Stimulated activated CD8-positive, alpha-beta memory T cell treated with anti-CD3 and anti-CD28 coated beads, Interleukin-7, amount 100 ng/mL, for 48 hours (primary cell): ENCODE data around the gene DMC1.

ENCODE experiments used
- DNase-seq, 2 donors: peaks; one replicate each; pipeline ENCODE4 v3.0.0-alpha.2; 2020; ENCODE audit warnings: low read depth in 1 of 2; ENCODE audit errors: extremely low read depth in 1 of 2

DMC1 gene

DNA sequence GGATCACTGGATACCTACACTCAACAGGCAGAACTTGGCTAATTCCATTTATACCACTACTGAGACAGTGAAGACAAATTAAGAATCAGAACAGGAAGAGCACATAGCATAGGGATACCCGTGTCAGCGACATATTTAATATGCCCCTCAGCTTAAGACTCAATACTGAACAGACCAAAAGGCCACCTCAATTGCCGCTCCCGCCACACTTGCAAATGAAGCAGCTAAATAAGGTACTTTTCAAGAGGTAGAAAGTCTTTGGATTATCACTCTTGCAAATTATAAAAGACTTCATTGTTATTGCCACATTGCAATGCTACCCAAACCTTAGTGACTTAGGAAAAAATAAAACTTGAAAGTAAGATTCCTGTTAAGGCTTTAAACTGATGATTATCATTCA is 67.0 kb downstream of the DMC1 start:
- DNase-seq, result no peak

GRCh38 chr22:38501797-38502672 is 67.9 kb downstream of the DMC1 start:
- DNase-seq, result no peak

GRCh38 chr22:38497869-38498268 is 72.1 kb downstream of the DMC1 start:
- DNase-seq, result no peak

- DNase-seq, result no peak
Observed at GRCh38 chr22:38494939-38495338, 75.0 kb downstream of the DMC1 start.

DNA sequence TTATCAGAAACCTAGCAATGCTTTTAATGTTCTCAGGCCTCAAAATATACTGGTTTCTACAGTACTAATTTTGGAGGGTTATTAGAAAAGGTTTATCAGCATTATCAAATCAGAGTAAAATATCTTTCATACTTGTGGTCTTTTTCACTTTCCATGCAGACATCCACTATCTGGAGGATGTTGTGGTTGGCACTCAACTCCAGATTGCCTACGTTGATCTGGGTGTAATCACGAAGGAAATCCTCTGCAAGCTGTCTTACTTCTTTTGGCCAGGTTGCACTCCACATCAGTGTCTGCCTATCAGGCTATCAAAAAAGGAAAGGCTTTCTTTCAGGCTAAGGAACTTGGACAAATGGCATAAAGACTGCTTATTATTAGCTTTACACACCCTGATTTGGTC is 75.5 kb downstream of the DMC1 start:
- DNase-seq, result no peak

GRCh38 chr22:38491707-38492348 is 78.2 kb downstream of the DMC1 start:
- no peak for DNase-seq

DNA sequence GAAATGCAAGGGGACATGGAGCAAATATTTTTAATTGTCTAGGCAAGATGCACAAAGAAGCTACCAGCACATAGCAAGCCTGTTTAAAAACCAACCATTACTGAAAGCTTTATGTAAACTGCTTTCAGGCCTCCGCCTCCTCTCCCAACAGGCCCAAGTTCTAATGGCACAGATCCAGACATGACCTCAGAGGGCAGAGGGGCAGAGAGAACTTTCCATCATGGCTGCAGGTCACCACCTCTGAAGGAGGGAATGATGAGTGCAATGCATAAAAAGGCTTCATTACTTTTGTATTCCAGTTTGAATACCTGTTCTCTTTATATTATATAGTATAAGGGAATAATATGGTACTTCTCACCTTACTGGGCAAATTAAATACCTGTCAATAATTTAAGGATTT is 79.1 kb downstream of the DMC1 start:
- no peak for DNase-seq

GRCh38 chr22:38490475-38490874 is 79.5 kb downstream of the DMC1 start:
- no peak for DNase-seq

DNA sequence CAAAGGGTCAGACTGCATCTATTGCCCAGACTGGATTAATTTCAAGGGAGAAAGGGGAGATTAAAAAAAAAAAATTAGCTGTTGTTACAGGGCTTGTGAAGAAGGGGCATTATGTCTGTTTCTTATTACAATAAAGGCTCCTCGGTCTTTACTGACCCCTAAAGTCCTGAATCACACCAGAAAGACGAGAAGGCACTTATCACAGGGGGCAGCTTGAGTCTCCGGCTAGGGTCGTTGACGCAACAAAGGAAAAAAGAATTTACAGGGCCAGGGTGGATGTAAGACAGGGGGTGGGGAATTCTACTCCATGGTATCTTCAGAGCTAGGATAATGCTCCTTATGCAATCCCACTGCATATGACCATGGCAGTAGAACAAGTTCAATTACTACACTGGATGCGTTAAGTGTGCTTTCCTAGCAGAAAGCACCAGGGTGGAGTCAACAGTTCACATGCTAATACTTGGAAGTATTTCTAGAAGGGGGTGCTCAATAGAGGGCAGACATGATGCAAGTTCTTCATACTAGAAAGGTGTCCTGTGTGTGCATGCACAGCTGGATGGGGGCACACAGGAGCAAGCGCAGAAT is 80.3 kb downstream of the DMC1 start:
- no peak for DNase-seq

DNA sequence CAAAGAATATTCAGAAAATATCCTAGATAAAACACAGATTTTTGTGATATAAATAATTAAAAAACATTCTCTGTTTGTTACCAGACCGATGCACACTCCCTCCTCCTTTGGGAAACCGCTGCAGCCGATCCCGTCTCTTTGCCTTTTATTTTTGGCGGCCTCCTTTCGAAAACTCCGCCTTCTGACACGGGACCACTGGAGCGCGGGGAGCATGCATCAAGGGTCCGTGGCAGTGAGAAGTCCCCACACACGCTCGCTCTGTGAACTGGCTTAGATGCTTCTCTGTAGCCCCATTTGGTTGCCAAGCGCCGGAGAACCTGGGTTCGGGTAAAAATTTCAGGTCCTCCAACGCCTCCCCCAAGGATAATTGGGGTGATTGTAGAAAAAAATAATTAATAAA is 80.8 kb downstream of the DMC1 start:
- DNase-seq, result no peak

- no peak for DNase-seq
Observed at GRCh38 chr22:38487946-38488345, 82.0 kb downstream of the DMC1 start.

DNA sequence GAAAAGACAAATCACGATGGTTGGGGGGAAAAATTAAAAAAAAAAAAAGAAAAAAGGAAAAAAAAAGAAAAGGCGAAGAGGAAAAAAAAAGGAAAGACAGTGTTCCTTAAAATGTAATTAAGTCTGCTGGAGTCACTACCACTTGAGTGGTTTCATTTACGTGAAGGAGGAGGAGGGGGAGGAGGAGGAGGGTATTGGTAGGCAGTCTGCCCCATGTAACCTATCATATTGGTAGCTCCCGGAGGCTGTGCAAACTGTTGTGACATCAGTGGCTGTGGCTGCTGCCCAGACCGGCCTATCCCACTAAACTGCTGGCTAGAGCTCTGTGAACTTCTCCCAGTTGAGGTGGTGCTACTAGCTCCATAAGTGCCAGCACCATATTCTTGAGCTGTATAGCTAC is 84.2 kb downstream of the DMC1 start:
- DNase-seq, result no peak

GRCh38 chr22:38484244-38484643 is 85.7 kb downstream of the DMC1 start:
- no peak for DNase-seq

DNA sequence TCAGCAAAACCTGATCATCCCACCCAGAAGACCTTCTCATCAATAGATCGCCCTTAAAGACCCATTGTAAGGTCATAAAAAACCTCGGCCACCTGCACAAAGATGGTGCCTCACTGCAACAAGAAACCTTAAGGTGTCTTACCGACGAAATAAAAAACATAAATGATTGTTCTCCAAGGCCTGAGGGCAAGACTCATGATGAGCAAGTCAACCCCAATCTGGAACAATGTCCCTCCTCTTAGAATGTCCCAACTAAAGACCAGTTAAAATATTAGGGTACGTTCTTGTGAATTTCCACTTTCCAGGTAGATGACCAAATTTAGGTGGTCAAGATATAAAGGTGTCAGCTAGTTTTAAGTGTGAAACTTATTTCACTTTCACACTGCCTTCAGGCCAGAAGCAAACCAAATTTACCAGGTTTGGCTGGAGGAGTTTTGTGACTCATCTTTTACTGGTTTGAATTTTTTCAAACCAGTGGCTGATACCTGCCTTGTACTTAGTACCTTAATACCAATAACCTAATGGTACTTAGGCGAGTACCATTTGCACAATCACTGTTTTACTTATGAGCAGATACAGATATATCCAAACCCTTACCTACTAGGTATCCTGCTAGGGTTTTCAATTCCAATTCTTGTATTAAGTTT is 87.2 kb downstream of the DMC1 start:
- no peak for DNase-seq

GRCh38 chr22:38481871-38482332 is 88.1 kb downstream of the DMC1 start:
- no peak for DNase-seq

- no peak for DNase-seq
Observed at GRCh38 chr22:38481162-38481870, 88.7 kb downstream of the DMC1 start.

DNA sequence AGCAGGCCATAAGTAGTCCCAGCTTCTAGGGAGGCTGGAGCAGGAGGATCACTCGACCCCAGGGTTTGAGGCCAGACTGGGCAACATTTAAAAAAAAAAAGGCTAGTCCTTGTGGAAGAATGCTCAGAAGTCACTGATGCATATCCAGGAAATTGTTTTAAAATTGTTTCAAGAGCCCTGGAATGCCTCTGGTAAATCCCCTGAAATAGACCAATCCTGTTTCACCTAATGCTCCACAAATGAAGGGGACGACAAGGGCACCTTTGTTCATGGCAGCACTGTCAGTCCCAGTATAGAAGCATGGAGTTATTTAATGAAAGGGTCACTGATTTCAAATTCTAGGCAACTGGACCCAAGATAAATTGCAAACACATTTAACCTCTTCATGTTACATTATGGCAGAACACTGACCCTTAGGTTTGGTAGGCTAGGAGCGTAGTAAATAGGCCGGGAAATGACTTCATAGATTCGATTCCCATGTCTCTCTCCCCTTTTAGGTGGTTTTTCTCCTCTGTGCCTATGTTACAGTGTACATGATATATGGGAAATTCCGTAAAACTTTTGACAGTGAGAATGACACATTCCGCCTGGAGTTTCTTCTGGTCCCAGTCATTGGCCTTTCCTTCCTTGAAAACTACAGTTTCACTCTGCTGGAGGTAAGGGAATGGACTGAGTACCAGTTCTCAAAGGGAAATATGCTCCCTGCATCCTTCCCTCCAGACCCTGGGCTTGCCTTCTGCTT is 90.7 kb downstream of the DMC1 start:
- no peak for DNase-seq

GRCh38 chr22:38477585-38477984 is 92.4 kb downstream of the DMC1 start:
- no peak for DNase-seq

DNA sequence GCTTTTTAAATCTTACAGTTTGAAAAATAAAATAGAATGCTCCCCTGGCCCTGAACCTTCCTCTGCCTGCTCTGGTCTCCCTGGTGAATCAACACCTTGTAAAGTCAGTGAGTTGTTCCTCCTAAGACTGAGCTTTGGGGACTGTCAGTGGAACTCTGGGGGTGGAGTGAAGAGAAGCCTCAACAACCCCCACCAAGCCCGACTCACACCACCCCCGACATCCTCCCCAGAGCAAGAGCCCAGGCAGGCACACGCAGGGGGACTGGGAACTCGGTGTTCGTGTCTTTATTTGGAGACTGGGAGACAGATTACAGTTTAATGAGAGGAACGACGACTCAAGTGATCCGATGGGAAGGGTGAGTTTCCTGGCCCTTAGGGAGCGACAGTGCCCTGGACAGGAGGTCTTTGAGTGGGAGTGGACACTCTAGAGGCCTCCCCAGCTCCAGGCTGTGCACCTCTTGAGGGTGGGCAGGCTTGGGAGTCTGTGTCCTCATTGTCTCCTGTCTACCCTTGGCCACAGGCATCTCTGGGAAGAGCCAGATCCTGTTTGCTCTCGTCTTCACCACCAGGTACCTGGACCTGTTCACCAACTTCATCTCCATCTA is 95.9 kb downstream of the DMC1 start:
- DNase-seq, result no peak

DNA sequence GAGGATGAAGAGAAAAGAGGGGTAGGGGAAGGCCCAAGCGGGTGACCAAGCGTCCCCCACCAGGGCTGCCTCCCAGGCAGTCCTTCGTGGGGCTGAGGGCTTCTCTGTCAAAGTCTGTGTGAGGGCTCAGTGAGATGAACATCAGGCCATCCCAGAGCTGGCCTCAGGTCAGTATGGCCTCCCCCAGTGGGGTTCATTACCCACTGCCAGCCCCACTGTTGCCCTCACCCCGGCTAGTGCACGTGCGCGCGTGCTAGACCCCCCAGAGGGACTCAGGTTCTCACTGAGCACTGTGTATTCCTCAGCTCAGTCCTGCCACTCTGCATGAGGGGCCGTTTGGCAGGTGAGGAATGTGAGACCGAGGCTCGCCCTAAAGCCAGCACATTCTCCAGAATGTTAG is 98.7 kb downstream of the DMC1 start:
- no peak for DNase-seq
